Calu3 (cell line): ENCODE measurements around the gene DNER. TPM values are rescaled to one million over a fixed set of nuclear protein-coding genes. Genes with fewer than 3 reads are reported as not detected.
"Not testable (repeated sequence)": the region's sequence is repeated elsewhere in the genome, so short reads cannot be mapped to it uniquely, and the experiment has no call there.

ENCODE experiments used
- BruUV-seq: library from RNA; stranded (reverse); fragments of 400-500 nt; replicated peaks from 2 replicates; lab custom pipeline; 2021; lab: Mats Ljungman, UMichigan
- CTCF ChIA-PET: fragments of 300-600 bp; sonication (Branson Sonifier 250); formaldehyde crosslinking; loops from one replicate; lab custom pipeline; 2022; ENCODE audit warnings: antibody characterized with exemption; lab: Charles Lee
- DNase-seq: peaks from one replicate; pipeline ENCODE4 v3.0.0; 2022
- H3K27ac Mint-ChIP-seq: one replicate; pipeline ENCODE4 v1.8.0; 2022; ENCODE audit warnings: mixed read lengths; ENCODE audit not compliant: unreplicated experiment
- H3K27me3 Mint-ChIP-seq: one replicate; pipeline ENCODE4 v1.8.0; 2022; ENCODE audit warnings: mixed read lengths; ENCODE audit not compliant: unreplicated experiment
- H3K36me3 Mint-ChIP-seq: one replicate; pipeline ENCODE4 v1.8.0; 2022; ENCODE audit warnings: mild to moderate bottlenecking, moderate library complexity, mixed read lengths; ENCODE audit not compliant: insufficient read depth, unreplicated experiment
- H3K4me1 Mint-ChIP-seq: one replicate; pipeline ENCODE4 v1.8.0; 2022; ENCODE audit warnings: mild to moderate bottlenecking, low read depth, mixed read lengths; ENCODE audit not compliant: unreplicated experiment
- H3K4me3 Mint-ChIP-seq: one replicate; pipeline ENCODE4 v1.8.0; 2022; ENCODE audit warnings: mild to moderate bottlenecking, low read depth, moderate library complexity, mixed read lengths; ENCODE audit not compliant: unreplicated experiment
- H3K9me3 Mint-ChIP-seq: one replicate; pipeline ENCODE4 v1.8.0; 2022; ENCODE audit warnings: low read depth, mixed read lengths; ENCODE audit not compliant: unreplicated experiment
- CTCF ChIP-seq: fragments of 200-600 bp; IDR thresholded peaks from one replicate; pipeline ENCODE4 v1.8.0; 2022; ENCODE audit warnings: antibody characterized with exemption; ENCODE audit not compliant: unreplicated experiment
- intact Hi-C: fragments of 100-400 bp; cut with micrococcal nuclease; formaldehyde crosslinking; loops from one replicate; pipeline ENCODE4 v1.10.0; 2022; ENCODE audit not compliant: unreplicated experiment
- total RNA-seq: library from RNA; stranded (reverse); gene quantifications from 2 replicates; pipeline ENCODE4 v1.2.3, GENCODE V29; 2022

The DNER gene
- total RNA-seq, 1 experiment from 2014 or later: 1.1 TPM

DNA sequence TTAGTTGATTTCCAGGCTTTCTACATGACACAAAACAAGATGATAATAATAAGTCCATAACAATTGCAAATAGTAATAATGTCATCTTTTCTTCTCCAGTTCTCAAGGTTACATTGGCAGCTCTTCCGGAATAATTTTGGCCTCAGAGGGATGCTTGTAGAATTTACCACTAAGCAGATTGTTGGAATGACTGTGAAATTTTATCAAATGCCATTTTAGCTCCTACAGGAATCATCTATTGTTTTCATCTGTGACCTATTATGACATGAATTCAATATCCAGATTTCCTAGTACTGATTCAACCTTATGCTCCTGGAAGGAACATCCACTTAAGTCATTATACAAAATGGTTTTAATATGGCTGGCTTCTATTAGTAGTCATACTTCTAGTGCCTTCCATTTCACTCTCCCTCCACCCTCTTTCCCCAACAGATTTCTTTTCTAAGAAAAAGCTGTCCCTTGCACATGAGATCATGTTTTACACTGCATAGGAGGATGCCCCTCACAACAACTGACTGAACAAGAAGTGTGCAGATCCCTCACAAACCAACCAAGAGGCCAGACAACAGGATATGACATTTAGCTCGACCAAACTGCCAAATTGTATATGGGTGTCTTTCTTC is 200.0 kb downstream of the DNER start:
- H3K4me3 Mint-ChIP-seq: no peak overlapping the region
- CTCF ChIA-PET: no interaction called here
- TF ChIP-seq CTCF: no peak
- H3K9me3 Mint-ChIP-seq: no peaks in the 10 kb centered on the region
- no TSS peak for BruUV-seq
- no peaks in the 10 kb centered on the region for H3K27me3 Mint-ChIP-seq
- intact Hi-C loops: no loop called here
- no peaks in the 10 kb centered on the region for H3K36me3 Mint-ChIP-seq
- no peak for DNase-seq
- H3K4me1 Mint-ChIP-seq: no peaks in the 10 kb centered on the region
- no peak overlapping the region for H3K27ac Mint-ChIP-seq

GRCh38 chr2:229511524-229511923 is 202.8 kb downstream of the DNER start:
- DNase-seq: no peak
- Mint-ChIP-seq H3K27ac (no peak overlapping the region), H3K4me1 (no peaks in the 10 kb centered on the region), H3K36me3 (no peaks in the 10 kb centered on the region), H3K9me3 (no peaks in the 10 kb centered on the region), H3K27me3 (no peaks in the 10 kb centered on the region), H3K4me3 (no peak overlapping the region)
- intact Hi-C loops: no loop called here
- TF ChIP-seq CTCF: no peak
- no TSS peak for BruUV-seq
- CTCF ChIA-PET: no interaction called here

GRCh38 chr2:229506699-229507098 is 207.7 kb downstream of the DNER start:
- CTCF ChIA-PET, H3K27ac Mint-ChIP-seq, DNase-seq, H3K9me3 Mint-ChIP-seq, H3K4me1 Mint-ChIP-seq, H3K4me3 Mint-ChIP-seq, intact Hi-C loops, H3K36me3 Mint-ChIP-seq, BruUV-seq, H3K27me3 Mint-ChIP-seq: not testable (repeated sequence)

DNA sequence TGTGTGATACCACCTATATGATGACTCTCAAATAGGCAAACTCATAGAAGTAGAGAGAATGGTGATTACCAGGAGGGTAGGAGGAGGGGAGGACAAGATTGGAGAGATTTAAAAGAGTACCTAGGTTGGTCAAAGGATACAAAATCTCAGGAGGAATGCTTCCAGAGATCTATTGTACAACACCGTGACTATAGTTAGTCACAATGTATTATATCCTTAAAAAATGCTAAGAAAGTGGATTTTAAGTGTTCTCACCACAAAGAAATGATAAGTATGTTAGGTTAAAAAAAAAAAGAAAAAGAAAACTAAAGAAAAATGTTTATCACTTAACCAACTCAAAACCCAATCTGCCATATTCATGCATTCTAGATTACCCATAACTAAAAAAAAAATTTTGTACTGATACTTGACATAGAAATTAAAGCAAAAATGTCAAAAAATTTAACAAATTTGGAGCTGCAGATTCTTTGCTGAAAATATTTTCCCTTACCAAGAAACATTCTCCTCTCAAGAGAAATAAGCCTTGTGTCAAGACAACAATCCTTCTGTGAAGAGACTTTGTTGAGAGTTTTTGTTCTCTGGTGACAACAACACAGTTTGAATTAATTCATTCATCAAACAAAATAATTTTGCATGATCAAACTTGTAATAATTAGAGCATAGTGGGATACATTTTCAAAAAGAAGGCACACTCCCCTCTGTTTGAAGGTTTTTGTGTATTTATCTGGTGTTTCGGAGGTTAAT is 213.1 kb downstream of the DNER start:
- Mint-ChIP-seq H3K27me3 (no peaks in the 10 kb centered on the region), H3K4me3 (no peak overlapping the region), H3K36me3 (no peaks in the 10 kb centered on the region), H3K27ac (no peak overlapping the region), H3K4me1 (no peaks in the 10 kb centered on the region), H3K9me3 (peaks cover 7% of the 10 kb centered on the region)
- CTCF ChIA-PET: no interaction called here
- TF ChIP-seq CTCF: no peak
- intact Hi-C loops: no loop called here
- DNase-seq: no peak
- BruUV-seq: no TSS peak

DNA sequence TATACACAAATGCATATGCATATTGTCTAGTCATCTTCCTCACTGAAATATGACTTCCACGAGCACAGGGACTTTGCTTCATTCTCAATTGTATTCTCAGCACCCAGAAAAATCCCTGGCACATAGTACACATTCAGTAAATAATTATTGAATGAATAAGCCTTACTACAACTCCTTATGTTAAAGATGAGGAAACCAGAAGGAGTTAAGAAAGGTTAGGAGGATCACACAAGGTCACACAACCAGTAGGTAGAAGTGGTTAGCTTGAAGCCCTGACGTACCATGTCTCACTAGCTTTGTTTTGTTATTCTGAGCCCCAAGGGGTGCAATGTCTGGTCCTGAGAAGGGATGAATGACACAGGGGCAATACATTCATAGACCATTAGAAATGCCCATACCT is 222.3 kb downstream of the DNER start:
- CTCF ChIA-PET: no interaction called here
- H3K36me3 Mint-ChIP-seq: no peaks in the 10 kb centered on the region
- BruUV-seq: no TSS peak
- no peak for TF ChIP-seq CTCF
- no peaks in the 10 kb centered on the region for H3K27me3 Mint-ChIP-seq
- no peak overlapping the region for H3K27ac Mint-ChIP-seq
- no peak for DNase-seq
- H3K4me1 Mint-ChIP-seq: no peaks in the 10 kb centered on the region
- intact Hi-C loops: no loop called here
- peaks cover 8% of the 10 kb centered on the region for H3K9me3 Mint-ChIP-seq
- no peak overlapping the region for H3K4me3 Mint-ChIP-seq
